Measurements from ENCODE around the gene HES1.
A peak's percentile ranks its signal among the peaks of the same experiment; 100 is the strongest.

Gene HES1

GRCh38 chr3:194163697-194164096, 27.7 kb downstream of the HES1 start:
- H3K4me1 ChIP-seq (ENCODE audit: control insufficient read depth, insufficient read depth, low read length, poor library complexity, severe bottlenecking) = peaks cover 32% of the 10 kb centered on the region
- no peak overlapping the region for H3K27ac ChIP-seq (ENCODE audit: low read depth, low read length, severe bottlenecking)
- H3K9me3 ChIP-seq (ENCODE audit: control insufficient read depth, low read length) = no peaks in the 10 kb centered on the region
- H3K4me3 ChIP-seq (ENCODE audit: extremely low read depth, insufficient read depth, low read length, poor library complexity, severe bottlenecking) = no peak overlapping the region
- 45 to 48% methylated on average over 3 to 5 of the region's 5 CpGs for WGBS, 2 experiments (ENCODE audit: insufficient coverage in 2 of 2)
- H3K36me3 ChIP-seq (ENCODE audit: control insufficient read depth, insufficient read depth, low read length) = no peaks in the 10 kb centered on the region

- H3K4me1 ChIP-seq (ENCODE audit: control insufficient read depth, insufficient read depth, low read length, poor library complexity, severe bottlenecking) = peaks cover 32% of the 10 kb centered on the region
Measured at GRCh38 chr3:194164861-194165260, 28.9 kb downstream of the HES1 start.

GRCh38 chr3:194165271-194166018, 29.5 kb downstream of the HES1 start:
- 100% methylated on average over 3 of the region's 7 CpGs; no CpG with 5 or more reads in 1 of the 2 experiments for WGBS, 2 experiments (ENCODE audit: insufficient coverage in 2 of 2)
- H3K4me1 ChIP-seq (ENCODE audit: control insufficient read depth, insufficient read depth, low read length, poor library complexity, severe bottlenecking) = peaks cover 33% of the 10 kb centered on the region

More at GRCh38 chr3:194164861-194165260, 28.9 kb downstream of the HES1 start:
- Histone ChIP-seq H3K36me3 (ENCODE audit: control insufficient read depth, insufficient read depth, low read length) (no peaks in the 10 kb centered on the region), H3K27ac (ENCODE audit: low read depth, low read length, severe bottlenecking) (no peak overlapping the region), H3K9me3 (ENCODE audit: control insufficient read depth, low read length) (no peaks in the 10 kb centered on the region), H3K4me3 (ENCODE audit: extremely low read depth, insufficient read depth, low read length, poor library complexity, severe bottlenecking) (no peak overlapping the region)
- no CpG with 5 or more reads among the region's 5 CpGs for WGBS, 2 experiments (ENCODE audit: insufficient coverage in 2 of 2)

GRCh38 chr3:194166682-194167479, 30.9 kb downstream of the HES1 start:
- H3K4me1 ChIP-seq (ENCODE audit: control insufficient read depth, insufficient read depth, low read length, poor library complexity, severe bottlenecking) = peaks cover 26% of the 10 kb centered on the region
- WGBS, 2 experiments (ENCODE audit: insufficient coverage in 2 of 2) = 51 to 77% methylated on average over 7 to 10 of the region's 16 CpGs
- no peaks in the 10 kb centered on the region for H3K36me3 ChIP-seq (ENCODE audit: control insufficient read depth, insufficient read depth, low read length)
- H3K9me3 ChIP-seq (ENCODE audit: control insufficient read depth, low read length) = no peaks in the 10 kb centered on the region
- peak overlapping the region; percentile 83 for H3K27ac ChIP-seq (ENCODE audit: low read depth, low read length, severe bottlenecking)
- no peak overlapping the region for H3K4me3 ChIP-seq (ENCODE audit: extremely low read depth, insufficient read depth, low read length, poor library complexity, severe bottlenecking)

More at GRCh38 chr3:194165271-194166018, 29.5 kb downstream of the HES1 start:
- Histone ChIP-seq H3K4me3 (ENCODE audit: extremely low read depth, insufficient read depth, low read length, poor library complexity, severe bottlenecking) (no peak overlapping the region), H3K9me3 (ENCODE audit: control insufficient read depth, low read length) (no peaks in the 10 kb centered on the region), H3K27ac (ENCODE audit: low read depth, low read length, severe bottlenecking) (peak overlapping the region; percentile 24), H3K36me3 (ENCODE audit: control insufficient read depth, insufficient read depth, low read length) (no peaks in the 10 kb centered on the region)

GRCh38 chr3:194167480-194168282, 31.7 kb downstream of the HES1 start:
- H3K4me1 ChIP-seq (ENCODE audit: control insufficient read depth, insufficient read depth, low read length, poor library complexity, severe bottlenecking) = peaks cover 23% of the 10 kb centered on the region
- 40 to 67% methylated on average over 1 to 3 of the region's 5 CpGs for WGBS, 2 experiments (ENCODE audit: insufficient coverage in 2 of 2)

GRCh38 chr3:194168994-194169393, 33.0 kb downstream of the HES1 start:
- WGBS, 2 experiments (ENCODE audit: insufficient coverage in 2 of 2) = 90 to 97% methylated on average over 1 to 3 of the region's 3 CpGs
- Histone ChIP-seq H3K9me3 (ENCODE audit: control insufficient read depth, low read length) (no peaks in the 10 kb centered on the region), H3K36me3 (ENCODE audit: control insufficient read depth, insufficient read depth, low read length) (no peaks in the 10 kb centered on the region), H3K4me3 (ENCODE audit: extremely low read depth, insufficient read depth, low read length, poor library complexity, severe bottlenecking) (no peak overlapping the region), H3K27ac (ENCODE audit: low read depth, low read length, severe bottlenecking) (no peak overlapping the region), H3K4me1 (ENCODE audit: control insufficient read depth, insufficient read depth, low read length, poor library complexity, severe bottlenecking) (peaks cover 23% of the 10 kb centered on the region)

More at GRCh38 chr3:194167480-194168282, 31.7 kb downstream of the HES1 start:
- H3K27ac ChIP-seq (ENCODE audit: low read depth, low read length, severe bottlenecking) = peak overlapping the region; percentile 83
- H3K36me3 ChIP-seq (ENCODE audit: control insufficient read depth, insufficient read depth, low read length) = no peaks in the 10 kb centered on the region
- no peak overlapping the region for H3K4me3 ChIP-seq (ENCODE audit: extremely low read depth, insufficient read depth, low read length, poor library complexity, severe bottlenecking)
- no peaks in the 10 kb centered on the region for H3K9me3 ChIP-seq (ENCODE audit: control insufficient read depth, low read length)

GRCh38 chr3:194169595-194169994, 33.6 kb downstream of the HES1 start:
- H3K4me1 ChIP-seq (ENCODE audit: control insufficient read depth, insufficient read depth, low read length, poor library complexity, severe bottlenecking) = peaks cover 23% of the 10 kb centered on the region
- H3K9me3 ChIP-seq (ENCODE audit: control insufficient read depth, low read length) = no peaks in the 10 kb centered on the region
- H3K4me3 ChIP-seq (ENCODE audit: extremely low read depth, insufficient read depth, low read length, poor library complexity, severe bottlenecking) = no peak overlapping the region
- H3K36me3 ChIP-seq (ENCODE audit: control insufficient read depth, insufficient read depth, low read length) = no peaks in the 10 kb centered on the region
- 89 to 90% methylated on average over 10 of the region's 10 CpGs for WGBS, 2 experiments (ENCODE audit: insufficient coverage in 2 of 2)
- no peak overlapping the region for H3K27ac ChIP-seq (ENCODE audit: low read depth, low read length, severe bottlenecking)

GRCh38 chr3:194170793-194171192, 34.8 kb downstream of the HES1 start:
- no peak overlapping the region for H3K27ac ChIP-seq (ENCODE audit: low read depth, low read length, severe bottlenecking)
- H3K36me3 ChIP-seq (ENCODE audit: control insufficient read depth, insufficient read depth, low read length) = no peaks in the 10 kb centered on the region
- 0% methylated on average over 1 of the region's 2 CpGs for WGBS, 2 experiments (ENCODE audit: insufficient coverage in 2 of 2)
- H3K4me1 ChIP-seq (ENCODE audit: control insufficient read depth, insufficient read depth, low read length, poor library complexity, severe bottlenecking) = peaks cover 20% of the 10 kb centered on the region
- no peak overlapping the region for H3K4me3 ChIP-seq (ENCODE audit: extremely low read depth, insufficient read depth, low read length, poor library complexity, severe bottlenecking)
- H3K9me3 ChIP-seq (ENCODE audit: control insufficient read depth, low read length) = no peaks in the 10 kb centered on the region

- 98 to 100% methylated on average over 4 of the region's 4 CpGs for WGBS, 2 experiments (ENCODE audit: insufficient coverage in 2 of 2)
- peaks cover 8% of the 10 kb centered on the region for H3K4me1 ChIP-seq (ENCODE audit: control insufficient read depth, insufficient read depth, low read length, poor library complexity, severe bottlenecking)
- no peaks in the 10 kb centered on the region for H3K36me3 ChIP-seq (ENCODE audit: control insufficient read depth, insufficient read depth, low read length)
- no peak overlapping the region for H3K4me3 ChIP-seq (ENCODE audit: extremely low read depth, insufficient read depth, low read length, poor library complexity, severe bottlenecking)
- H3K9me3 ChIP-seq (ENCODE audit: control insufficient read depth, low read length) = no peaks in the 10 kb centered on the region
- H3K27ac ChIP-seq (ENCODE audit: low read depth, low read length, severe bottlenecking) = no peak overlapping the region
Measured at GRCh38 chr3:194174406-194174805, 38.5 kb downstream of the HES1 start.

- WGBS, 2 experiments (ENCODE audit: insufficient coverage in 2 of 2) = 93 to 97% methylated on average over 5 of the region's 6 CpGs
- Histone ChIP-seq H3K9me3 (ENCODE audit: control insufficient read depth, low read length) (no peaks in the 10 kb centered on the region), H3K36me3 (ENCODE audit: control insufficient read depth, insufficient read depth, low read length) (no peaks in the 10 kb centered on the region), H3K4me1 (ENCODE audit: control insufficient read depth, insufficient read depth, low read length, poor library complexity, severe bottlenecking) (peaks cover 8% of the 10 kb centered on the region), H3K27ac (ENCODE audit: low read depth, low read length, severe bottlenecking) (no peak overlapping the region), H3K4me3 (ENCODE audit: extremely low read depth, insufficient read depth, low read length, poor library complexity, severe bottlenecking) (no peak overlapping the region)
Measured at GRCh38 chr3:194174980-194175379, 39.0 kb downstream of the HES1 start.

Data from mesodermal cell (in vitro differentiated cells).